ENCODE results near the gene UGDH. TPM values are rescaled to one million over a fixed set of nuclear protein-coding genes. Genes with fewer than 3 reads are reported as not detected.

Gene UGDH
- total and polyA plus RNA-seq, 9 of the 15 experiments (the other 6 are each of a cell fraction or from before 2014, with no cell fraction given) = 5.5 to 21.7 (median 16.2) TPM

- TF ChIP-seq, protein P1, sequence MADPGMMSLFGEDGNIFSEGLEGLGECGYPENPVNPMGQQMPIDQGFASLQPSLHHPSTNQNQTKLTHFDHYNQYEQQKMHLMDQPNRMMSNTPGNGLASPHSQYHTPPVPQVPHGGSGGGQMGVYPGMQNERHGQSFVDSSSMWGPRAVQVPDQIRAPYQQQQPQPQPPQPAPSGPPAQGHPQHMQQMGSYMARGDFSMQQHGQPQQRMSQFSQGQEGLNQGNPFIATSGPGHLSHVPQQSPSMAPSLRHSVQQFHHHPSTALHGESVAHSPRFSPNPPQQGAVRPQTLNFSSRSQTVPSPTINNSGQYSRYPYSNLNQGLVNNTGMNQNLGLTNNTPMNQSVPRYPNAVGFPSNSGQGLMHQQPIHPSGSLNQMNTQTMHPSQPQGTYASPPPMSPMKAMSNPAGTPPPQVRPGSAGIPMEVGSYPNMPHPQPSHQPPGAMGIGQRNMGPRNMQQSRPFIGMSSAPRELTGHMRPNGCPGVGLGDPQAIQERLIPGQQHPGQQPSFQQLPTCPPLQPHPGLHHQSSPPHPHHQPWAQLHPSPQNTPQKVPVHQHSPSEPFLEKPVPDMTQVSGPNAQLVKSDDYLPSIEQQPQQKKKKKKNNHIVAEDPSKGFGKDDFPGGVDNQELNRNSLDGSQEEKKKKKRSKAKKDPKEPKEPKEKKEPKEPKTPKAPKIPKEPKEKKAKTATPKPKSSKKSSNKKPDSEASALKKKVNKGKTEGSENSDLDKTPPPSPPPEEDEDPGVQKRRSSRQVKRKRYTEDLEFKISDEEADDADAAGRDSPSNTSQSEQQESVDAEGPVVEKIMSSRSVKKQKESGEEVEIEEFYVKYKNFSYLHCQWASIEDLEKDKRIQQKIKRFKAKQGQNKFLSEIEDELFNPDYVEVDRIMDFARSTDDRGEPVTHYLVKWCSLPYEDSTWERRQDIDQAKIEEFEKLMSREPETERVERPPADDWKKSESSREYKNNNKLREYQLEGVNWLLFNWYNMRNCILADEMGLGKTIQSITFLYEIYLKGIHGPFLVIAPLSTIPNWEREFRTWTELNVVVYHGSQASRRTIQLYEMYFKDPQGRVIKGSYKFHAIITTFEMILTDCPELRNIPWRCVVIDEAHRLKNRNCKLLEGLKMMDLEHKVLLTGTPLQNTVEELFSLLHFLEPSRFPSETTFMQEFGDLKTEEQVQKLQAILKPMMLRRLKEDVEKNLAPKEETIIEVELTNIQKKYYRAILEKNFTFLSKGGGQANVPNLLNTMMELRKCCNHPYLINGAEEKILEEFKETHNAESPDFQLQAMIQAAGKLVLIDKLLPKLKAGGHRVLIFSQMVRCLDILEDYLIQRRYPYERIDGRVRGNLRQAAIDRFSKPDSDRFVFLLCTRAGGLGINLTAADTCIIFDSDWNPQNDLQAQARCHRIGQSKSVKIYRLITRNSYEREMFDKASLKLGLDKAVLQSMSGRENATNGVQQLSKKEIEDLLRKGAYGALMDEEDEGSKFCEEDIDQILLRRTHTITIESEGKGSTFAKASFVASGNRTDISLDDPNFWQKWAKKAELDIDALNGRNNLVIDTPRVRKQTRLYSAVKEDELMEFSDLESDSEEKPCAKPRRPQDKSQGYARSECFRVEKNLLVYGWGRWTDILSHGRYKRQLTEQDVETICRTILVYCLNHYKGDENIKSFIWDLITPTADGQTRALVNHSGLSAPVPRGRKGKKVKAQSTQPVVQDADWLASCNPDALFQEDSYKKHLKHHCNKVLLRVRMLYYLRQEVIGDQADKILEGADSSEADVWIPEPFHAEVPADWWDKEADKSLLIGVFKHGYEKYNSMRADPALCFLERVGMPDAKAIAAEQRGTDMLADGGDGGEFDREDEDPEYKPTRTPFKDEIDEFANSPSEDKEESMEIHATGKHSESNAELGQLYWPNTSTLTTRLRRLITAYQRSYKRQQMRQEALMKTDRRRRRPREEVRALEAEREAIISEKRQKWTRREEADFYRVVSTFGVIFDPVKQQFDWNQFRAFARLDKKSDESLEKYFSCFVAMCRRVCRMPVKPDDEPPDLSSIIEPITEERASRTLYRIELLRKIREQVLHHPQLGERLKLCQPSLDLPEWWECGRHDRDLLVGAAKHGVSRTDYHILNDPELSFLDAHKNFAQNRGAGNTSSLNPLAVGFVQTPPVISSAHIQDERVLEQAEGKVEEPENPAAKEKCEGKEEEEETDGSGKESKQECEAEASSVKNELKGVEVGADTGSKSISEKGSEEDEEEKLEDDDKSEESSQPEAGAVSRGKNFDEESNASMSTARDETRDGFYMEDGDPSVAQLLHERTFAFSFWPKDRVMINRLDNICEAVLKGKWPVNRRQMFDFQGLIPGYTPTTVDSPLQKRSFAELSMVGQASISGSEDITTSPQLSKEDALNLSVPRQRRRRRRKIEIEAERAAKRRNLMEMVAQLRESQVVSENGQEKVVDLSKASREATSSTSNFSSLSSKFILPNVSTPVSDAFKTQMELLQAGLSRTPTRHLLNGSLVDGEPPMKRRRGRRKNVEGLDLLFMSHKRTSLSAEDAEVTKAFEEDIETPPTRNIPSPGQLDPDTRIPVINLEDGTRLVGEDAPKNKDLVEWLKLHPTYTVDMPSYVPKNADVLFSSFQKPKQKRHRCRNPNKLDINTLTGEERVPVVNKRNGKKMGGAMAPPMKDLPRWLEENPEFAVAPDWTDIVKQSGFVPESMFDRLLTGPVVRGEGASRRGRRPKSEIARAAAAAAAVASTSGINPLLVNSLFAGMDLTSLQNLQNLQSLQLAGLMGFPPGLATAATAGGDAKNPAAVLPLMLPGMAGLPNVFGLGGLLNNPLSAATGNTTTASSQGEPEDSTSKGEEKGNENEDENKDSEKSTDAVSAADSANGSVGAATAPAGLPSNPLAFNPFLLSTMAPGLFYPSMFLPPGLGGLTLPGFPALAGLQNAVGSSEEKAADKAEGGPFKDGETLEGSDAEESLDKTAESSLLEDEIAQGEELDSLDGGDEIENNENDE (IDR thresholded peaks at IDR 0.05; ENCODE audit: low read depth, low read length) = no peak
- TF ChIP-seq BRF2 (IDR thresholded peaks at IDR 0.05; ENCODE audit: borderline replicate concordance, insufficient read depth, insufficient read length) (no peak), ZSCAN29 (IDR thresholded peaks at IDR 0.05) (peak; percentile 70; the same call in 1 of the 2 replicates), TCF7 (IDR thresholded peaks at IDR 0.05; ENCODE audit: borderline replicate concordance) (no peak), KLF1 (tag; IDR thresholded peaks at IDR 0.05) (no peak), PREB (CRISPR knock-in tag; IDR thresholded peaks at IDR 0.05) (0 out of 2 replicates have a peak, but pooled peaks have one; percentile 52), ZNF584 (CRISPR knock-in tag; IDR thresholded peaks at IDR 0.05; ENCODE audit: low read depth) (no peak), NONO (IDR thresholded peaks at IDR 0.05; ENCODE audit: low read depth in 2 of 2, low read length in 1 of 2) (no peak), YBX1 (IDR thresholded peaks at IDR 0.05) (no peak)
- TF ChIP-seq, protein P2, sequence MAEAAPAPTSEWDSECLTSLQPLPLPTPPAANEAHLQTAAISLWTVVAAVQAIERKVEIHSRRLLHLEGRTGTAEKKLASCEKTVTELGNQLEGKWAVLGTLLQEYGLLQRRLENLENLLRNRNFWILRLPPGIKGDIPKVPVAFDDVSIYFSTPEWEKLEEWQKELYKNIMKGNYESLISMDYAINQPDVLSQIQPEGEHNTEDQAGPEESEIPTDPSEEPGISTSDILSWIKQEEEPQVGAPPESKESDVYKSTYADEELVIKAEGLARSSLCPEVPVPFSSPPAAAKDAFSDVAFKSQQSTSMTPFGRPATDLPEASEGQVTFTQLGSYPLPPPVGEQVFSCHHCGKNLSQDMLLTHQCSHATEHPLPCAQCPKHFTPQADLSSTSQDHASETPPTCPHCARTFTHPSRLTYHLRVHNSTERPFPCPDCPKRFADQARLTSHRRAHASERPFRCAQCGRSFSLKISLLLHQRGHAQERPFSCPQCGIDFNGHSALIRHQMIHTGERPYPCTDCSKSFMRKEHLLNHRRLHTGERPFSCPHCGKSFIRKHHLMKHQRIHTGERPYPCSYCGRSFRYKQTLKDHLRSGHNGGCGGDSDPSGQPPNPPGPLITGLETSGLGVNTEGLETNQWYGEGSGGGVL (CRISPR knock-in tag; IDR thresholded peaks at IDR 0.05) = no peak
Measured at GRCh38 chr4:39458505-39459300, 68.5 kb downstream of the UGDH start, which contains the start of the genes LIAS and RPL9 (continued).
